HG03520 (cell line): ENCODE data around the gene PALM.
"Not testable (repeated sequence)": the region's sequence is repeated elsewhere in the genome, so short reads cannot be mapped to it uniquely, and the experiment has no call there.

Experiments used
- ATAC-seq: cut with Tn5 transposase; IDR thresholded peaks from one replicate; pipeline ENCODE4 v1.9.1; 2021; ENCODE audit warnings: mild to moderate bottlenecking, moderate library complexity; ENCODE audit not compliant: unreplicated experiment

The PALM gene

DNA sequence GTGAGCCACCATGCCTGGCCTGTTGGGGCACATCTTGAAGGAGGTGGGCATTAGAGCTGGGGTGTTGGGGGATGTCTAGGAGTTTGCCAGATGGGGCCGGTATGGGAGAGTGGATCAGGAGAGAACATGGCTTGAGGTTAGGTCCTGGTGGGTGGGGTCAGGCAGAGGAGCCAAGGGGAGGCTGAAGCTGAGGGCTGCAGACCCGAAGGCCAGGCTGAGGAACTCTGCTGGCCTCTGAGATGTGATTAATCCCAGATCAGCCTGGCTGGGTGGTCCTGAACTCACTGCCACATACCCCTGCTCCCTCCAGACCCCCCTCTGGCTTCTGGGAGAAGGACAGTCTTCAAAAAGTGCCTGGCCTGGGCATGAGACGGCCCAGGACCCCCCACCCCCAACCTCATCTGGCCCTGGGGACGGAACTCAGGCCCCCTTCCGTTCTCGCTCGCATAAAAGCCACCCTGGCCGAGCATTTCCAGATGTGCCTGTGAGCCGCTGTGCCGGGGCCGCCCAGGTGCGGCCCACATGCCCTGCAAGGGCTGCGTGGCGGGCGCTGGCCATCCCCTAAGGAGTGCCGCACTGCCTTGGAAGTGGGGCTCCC lies 29.8 kb upstream of the PALM start:
- ATAC-seq, result no peak

DNA sequence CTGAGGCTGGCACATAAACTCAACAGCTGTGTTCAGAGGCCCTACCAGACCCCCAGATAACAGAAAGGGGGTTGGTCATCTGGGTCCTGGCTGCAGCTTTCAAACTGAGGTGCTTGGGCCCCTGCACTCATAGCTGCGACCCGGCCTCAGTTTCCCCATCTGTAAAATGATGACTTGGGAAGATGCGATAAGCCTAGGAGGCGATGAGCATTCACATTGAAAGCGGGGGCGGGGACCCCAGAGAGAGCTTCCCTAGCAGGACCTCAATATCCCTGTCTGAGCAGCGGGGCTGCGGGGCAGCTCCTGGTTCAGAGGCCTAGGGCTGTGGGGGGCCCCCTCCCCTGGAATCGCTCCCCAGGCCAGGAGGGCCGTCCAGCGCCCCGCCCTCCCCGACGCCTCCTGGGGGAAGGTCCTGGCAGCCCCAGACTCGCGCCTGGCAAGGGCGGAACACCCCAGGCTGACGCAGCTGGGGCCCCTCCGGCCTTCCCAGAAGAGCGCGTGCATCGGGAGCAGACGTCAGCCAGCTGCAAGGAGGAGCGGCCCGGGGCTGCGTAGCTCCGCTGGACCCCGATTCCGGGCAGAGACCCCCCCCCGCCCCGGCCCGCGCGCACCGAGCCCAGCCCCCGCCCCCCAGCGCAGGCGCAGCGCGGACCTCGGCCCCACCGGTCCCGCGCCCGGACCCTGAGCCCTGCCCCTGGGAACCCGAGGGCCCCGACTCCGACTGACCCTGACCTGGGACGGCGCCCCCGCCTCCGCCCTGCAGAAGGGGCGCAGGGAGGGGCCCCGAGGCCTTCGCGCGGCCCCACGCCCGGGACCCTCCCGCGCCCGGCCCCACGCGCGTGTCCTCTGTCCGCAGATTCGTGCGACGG lies 29.1 kb upstream of the PALM start:
- no peak for ATAC-seq

DNA sequence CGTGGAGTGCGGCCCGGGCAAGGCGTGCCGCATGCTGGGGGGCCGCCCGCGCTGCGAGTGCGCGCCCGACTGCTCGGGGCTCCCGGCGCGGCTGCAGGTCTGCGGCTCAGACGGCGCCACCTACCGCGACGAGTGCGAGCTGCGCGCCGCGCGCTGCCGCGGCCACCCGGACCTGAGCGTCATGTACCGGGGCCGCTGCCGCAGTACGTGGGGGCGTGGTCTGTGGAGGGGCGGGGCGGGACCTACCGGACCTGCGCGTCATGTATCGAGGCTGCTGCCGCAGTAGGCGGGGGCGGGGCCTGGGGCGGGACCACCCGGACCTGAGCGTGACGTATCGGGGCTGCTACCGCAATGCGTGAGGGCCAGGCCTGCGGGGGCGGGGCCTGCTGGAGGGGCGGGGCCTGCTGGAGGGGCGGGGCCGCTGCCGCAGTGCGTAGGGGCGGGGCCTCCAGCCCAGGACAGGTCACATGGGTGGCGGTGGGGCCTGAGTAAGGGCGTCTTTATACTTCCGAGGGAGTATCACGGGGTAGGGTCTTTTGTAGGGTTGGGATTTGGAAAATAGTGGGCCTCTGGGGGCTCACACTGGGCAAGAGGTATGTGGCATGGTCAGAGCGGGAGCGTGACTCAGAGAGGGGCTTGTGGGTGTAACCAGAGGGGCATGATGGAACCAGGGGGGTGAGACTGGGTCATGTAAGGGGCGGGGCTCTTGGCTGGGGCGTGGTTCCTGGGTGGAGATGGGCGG lies 28.3 kb upstream of the PALM start:
- peak; percentile 72 for ATAC-seq

DNA sequence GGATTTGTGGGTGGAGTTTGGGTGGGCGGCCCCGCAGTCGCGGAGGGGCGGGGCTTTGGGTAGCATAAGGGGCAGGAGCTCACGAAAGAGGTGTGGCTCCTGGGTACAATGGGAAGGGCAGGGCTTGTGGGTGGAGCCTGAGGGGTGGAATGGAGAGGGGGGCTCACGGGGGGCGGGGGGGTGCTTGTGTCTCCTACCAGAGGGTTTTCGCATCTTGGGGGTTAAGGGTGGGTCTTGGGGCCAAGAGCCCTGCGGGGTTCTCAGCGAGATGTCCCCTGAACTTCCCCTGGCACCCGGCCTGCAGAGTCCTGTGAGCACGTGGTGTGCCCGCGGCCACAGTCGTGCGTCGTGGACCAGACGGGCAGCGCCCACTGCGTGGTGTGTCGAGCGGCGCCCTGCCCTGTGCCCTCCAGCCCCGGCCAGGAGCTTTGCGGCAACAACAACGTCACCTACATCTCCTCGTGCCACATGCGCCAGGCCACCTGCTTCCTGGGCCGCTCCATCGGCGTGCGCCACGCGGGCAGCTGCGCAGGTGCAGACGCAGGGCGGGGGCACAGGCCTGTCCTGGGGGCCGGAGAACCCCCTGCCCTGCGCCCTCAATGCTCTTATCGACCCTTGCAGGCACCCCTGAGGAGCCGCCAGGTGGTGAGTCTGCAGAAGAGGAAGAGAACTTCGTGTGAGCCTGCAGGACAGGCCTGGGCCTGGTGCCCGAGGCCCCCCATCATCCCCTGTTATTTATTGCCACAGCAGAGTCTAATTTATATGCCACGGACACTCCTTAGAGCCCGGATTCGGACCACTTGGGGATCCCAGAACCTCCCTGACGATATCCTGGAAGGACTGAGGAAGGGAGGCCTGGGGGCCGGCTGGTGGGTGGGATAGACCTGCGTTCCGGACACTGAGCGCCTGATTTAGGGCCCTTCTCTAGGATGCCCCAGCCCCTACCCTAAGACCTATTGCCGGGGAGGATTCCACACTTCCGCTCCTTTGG lies 27.4 kb upstream of the PALM start:
- ATAC-seq, result no peak

DNA sequence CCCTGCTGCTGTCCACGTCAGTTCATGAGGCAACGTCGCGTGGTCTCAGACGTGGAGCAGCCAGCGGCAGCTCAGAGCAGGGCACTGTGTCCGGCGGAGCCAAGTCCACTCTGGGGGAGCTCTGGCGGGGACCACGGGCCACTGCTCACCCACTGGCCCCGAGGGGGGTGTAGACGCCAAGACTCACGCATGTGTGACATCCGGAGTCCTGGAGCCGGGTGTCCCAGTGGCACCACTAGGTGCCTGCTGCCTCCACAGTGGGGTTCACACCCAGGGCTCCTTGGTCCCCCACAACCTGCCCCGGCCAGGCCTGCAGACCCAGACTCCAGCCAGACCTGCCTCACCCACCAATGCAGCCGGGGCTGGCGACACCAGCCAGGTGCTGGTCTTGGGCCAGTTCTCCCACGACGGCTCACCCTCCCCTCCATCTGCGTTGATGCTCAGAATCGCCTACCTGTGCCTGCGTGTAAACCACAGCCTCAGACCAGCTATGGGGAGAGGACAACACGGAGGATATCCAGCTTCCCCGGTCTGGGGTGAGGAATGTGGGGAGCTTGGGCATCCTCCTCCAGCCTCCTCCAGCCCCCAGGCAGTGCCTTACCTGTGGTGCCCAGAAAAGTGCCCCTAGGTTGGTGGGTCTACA lies 25.9 kb upstream of the PALM start:
- ATAC-seq, result no peak

DNA sequence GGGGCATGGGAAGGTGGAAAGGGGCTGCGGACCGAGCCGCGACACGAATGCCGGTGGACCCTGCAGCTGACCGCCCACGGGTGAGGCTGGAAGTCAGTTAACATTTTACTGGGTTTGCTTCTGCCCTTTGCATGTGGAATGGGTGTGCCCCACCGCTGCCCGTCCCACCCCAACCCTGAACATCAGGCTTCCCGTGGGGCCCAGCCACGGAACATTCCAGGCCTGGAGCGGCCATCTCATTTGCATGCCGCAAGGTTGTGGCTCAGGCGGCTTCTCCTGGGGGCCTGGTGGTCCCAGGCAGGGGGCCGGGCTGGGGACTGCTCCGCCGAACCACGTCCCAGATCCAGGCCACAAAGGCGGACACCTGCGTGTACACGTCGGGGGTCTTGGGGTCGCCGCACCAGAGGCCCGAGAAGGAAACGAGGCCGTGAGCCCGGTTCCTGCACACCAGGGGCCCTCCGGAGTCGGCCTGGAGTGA lies 23.2 kb upstream of the PALM start:
- no peak for ATAC-seq

DNA sequence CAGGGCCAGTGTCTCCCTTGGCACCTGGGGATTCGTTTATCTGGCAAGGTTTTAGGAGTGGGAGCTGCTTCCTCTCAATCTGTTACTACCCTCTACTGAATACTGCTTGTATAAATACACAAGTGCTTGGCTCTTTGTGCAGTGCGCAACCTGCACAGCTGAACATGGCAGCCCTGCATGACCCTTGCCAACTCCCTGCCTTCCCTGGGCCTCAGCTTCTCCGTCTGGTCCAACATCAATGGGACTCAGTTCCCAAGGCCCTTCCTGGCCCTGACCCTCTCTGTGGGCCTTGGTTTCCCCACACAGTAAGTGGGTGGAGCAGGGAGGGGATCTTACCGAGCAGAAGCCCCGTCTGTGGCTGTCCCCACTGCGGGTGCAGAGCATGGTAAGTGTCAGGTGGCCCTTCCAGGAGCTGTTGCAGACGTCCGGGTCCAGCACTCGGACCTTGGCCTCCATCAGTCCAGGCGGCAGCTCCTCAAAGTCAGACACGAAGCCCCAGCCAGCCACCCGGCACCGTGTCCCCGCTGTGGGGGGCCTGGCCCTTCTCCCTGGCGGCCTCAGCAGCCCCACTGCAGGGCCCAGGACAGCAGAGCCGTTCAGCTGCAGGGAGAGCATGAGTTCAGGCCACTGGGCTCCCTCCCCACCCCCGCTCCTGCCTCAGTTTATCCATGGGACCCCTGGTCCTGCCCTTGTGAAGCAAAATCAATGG lies 22.0 kb upstream of the PALM start:
- ATAC-seq, result no peak

DNA sequence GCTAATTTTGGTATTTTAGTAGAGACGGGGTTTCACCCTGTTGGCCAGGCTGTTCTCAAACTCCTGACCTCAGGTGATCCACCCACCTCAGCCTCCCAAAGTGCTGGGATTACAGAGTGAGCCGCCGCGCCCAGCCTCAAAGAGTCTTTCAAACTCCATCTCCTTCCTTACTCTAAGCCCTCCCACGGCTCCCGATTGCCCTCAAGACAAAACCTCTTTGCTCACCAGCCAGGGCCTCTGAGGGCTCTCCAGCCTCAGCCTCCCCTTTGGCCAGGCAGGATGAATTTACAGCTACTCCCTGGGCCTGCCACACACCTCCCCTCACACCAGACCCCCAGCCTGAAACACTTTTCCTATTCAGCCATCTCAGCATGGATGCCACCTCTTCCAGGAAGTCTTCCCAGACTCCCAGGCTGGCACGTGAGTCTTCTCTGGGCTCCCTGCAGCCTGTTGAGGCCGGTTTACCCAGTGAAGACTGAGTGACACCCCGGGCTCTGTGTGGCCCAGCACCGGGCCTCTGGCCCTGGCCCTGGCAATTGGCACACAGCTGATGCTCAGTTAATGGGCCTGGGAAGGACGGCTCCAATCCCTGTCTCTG lies 21.1 kb upstream of the PALM start:
- no peak for ATAC-seq

DNA sequence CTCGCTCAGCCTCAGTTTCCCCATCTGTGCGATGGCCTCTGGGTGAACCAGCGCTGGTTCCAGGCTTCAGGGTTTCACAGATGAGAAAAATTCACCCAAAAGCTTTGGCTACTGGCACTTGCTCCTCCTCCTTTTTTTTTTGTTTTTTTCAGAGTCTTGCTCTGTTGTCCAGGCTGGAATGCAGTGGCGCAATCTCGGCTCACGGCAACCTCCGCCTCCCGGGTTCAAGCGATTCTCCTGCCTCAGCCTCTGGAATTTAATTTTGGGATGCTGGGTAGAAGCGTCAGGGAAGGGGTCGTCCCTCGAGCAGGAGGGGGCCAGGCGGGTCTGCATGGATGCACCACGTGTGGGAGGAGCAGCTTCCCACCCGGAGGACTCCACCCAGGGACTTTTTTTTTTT lies 20.5 kb upstream of the PALM start:
- no peak for ATAC-seq

DNA sequence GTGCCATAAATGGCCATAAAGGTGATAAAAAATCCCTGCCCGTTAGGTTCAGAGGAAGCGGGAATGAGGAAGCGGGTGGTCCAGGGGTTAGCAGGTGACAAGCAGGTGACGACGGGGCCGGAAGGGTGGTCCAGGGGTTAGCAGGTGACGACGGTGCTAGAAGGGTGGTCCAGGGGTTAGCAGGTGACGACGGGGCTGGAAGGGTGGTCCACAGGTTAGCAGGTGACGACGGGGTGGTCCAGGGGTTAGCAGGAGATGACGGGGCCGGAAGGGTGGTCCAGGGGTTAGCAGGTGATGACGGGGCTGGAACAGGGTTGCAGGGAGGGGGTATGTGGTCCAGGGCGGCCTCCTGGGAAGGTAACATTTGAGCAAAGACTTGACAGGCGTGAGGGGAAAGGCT lies 19.7 kb upstream of the PALM start:
- ATAC-seq, result no peak

DNA sequence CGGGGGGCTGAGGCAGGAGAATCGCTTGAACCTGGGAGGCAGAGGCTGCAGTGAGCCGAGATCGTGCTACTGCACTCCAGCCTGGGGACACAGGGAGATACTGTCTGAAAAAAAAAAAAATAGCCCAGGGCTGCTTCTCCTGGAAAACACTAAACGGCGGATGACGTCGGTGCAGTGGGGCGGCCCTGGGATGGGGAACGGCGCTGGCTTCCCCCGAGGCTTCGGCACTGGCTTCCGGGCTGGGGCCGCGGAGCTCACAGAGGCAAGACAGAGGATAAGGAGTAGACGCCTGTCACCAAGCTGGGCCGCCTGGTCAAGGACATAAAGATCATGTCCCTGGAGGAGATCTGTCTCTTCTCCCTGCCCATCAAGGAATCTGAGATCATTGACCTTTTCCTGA lies 18.5 kb upstream of the PALM start:
- no peak for ATAC-seq

DNA sequence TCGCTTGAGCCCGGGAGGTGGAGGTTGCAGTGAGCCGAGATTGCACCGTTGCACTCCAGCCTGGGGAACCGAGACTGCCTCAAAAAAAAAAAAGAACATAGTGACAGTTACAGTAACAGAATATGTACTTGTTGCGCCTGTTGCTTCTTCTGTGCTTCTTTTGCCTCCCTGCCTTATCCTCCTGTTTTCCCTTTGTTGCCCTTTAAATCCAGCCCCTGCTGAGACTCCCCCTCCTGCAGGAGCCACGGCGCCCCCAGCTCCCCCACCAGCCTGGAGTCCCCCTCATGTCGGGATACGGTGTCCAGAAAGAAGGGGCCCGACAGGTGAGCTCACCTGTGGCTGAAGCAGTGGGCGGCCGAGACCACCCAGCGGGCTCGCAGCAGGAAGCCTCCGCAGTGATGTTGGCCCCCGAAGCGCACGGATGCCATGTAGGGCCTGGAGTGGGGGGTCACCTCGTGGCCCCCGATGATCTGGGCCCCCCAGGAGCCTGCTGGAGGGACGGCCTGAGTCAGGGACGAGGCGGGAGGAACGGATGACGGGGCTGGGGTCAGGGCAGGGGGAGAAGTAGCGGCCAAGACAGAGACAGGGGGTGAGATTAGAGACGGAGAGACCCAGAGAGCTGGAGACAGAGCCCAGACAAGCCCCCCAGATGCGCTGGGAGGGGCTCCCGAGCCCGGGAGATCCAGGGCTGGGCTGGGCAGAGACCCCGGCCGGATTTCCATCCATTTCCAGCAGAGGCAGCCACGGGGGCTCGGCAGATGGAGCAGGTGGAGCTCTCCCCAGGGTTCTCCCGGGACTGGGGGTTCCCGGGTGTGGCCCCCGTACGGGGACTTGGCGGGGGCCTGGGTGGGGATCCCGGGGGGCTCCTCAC lies 14.0 kb upstream of the PALM start:
- no peak for ATAC-seq

DNA sequence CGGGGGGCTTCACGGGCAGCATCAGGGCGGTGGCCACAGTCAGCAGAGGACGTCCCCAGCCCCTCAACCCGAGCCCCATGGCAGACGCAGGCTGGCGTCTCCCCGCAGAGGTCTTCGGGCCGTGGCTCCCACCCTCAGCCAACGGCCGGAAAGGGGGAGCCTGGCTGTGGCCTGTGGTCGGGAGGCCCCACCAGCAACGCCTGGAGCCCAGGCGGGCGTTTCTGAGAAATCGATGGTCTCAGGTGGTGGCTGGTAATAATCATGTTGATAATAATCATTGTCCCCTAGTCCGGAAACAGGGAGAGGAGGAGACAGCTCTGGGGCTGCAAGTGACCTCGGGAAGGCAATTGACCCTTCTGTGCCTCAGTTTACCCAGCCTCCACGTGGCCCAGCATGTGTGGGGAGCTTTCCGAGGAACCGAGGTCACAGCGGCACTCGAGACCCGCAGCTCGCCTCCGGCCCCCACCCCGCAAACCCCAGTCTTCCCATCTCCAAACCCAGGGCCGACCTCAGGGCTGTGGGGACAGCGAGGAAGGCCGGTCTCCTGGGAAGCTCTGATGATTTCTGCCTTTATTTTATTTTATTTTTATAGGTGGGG lies 13.3 kb upstream of the PALM start, which contains the start of gene PRSS57:
Gene PRSS57 (minus strand): TSS at position 101 of the 598 bp plus-strand sequence. CDS start 22 bp downstream, at position 79.
- ATAC-seq, result no peak

DNA sequence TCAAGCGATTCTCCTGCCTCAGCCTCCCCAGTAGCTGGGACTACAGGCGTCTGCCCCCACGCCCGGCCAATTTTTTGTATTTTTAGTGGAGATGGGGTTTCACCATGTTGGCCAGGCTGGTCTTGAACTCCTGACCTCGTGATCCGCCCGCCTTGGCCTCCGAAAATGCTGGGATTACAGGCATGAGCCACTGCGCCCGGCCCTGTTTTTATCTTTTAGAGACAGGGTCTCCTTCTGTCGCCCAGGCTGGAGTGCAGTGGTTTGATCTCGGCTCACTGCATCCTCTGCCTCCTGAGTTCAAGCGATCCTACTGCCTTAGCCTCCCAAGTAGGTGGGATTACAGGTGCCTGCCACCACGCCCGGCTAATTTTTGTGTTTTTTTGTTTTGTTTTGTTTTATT lies 10.2 kb upstream of the PALM start:
- not testable (repeated sequence) for ATAC-seq

DNA sequence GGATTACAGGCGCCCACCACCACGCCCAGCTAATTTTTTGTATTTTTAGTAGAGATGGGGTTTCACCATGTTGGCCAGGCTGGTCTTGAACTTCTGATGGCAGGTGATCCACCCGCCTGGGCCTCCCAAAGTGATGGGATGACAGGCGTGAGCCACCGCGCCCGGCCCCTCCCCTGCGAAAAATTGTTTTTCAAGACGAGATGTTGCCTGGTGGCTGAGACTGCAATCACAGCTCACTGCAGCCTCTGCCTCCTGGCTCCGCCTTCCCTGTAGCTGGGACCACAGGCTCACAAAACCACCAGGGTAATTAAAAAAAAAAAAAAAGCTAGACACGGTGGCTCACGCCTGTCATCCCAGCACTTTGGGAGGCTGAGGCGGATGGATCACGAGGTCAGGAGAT lies 8.8 kb upstream of the PALM start:
- not testable (repeated sequence) for ATAC-seq

DNA sequence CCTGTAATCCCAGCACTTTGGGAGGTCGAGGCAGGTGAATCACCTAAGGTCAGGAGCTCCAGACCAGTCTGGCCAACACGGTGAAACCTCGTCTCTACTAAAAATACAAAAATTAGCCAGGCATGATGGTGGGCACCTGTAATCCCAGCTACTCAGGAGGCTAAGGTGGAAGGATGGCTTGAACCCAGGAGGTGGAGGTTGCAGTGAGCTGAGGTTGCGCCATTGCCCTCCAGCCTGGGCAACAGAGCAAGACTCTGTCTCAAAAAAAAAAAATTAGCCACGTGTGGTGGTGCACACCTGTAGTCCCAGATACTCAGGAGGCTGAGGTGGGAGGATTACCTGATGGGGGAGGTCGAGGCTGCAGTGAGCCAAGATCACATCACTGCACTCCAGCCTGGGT lies 5.9 kb upstream of the PALM start:
- ATAC-seq, result not testable (repeated sequence)

DNA sequence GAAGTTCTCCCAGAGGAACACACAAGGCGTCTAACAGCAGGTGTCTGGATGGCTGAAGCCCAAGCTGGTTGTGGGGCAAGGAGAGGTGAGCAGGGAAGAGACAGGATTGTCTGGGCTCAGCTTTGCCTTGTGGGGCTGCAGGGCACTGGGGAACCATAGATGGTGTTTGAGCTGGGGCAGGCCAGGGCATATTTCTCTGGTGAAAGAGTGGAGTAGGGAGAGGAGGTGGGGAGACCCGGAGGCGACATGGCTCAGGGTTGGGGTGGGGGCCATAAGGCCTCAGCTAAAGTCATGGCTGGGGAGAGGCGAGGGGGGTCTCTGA lies 5.4 kb upstream of the PALM start:
- no peak for ATAC-seq
